Activated CD4-positive, CD25-positive, alpha-beta regulatory T cell treated with anti-CD3 and anti-CD28 coated beads, Interleukin-2, amount 50 U/mL, for 16 hours (primary cell): Measurements from ENCODE around the gene SERPINE2.
A peak's percentile ranks its signal among the peaks of the same experiment; 100 is the strongest.
"Not testable (repeated sequence)": the region's sequence is repeated elsewhere in the genome, so short reads cannot be mapped to it uniquely, and the experiment has no call there.

ENCODE experiments used
- DNase-seq: peaks from one replicate; pipeline ENCODE4 v3.0.0-alpha.2; 2020; ENCODE audit warnings: low read depth, low spot score

Gene SERPINE2

DNA sequence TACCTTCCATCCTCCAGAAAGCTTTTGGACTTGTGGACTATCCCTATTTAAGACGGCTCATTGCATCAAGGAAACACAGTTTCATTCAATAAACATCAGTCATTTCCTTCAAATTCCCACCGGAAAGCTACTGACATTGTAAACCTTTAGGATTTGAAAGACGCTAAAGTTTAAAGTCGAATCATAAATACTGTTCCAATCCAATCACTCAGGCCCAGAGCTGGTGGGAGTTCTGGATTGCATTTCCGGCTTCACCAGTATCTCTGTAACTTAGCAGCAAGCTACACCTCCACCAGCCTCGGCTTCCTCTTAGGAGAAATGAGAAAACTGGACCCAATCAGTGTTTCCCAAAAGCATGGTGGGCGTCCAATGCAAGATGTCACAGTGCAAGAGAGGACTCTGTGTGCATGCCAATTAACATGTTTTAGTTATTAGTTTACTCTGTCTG is 95.5 kb downstream of the SERPINE2 start:
- no peak for DNase-seq

DNA sequence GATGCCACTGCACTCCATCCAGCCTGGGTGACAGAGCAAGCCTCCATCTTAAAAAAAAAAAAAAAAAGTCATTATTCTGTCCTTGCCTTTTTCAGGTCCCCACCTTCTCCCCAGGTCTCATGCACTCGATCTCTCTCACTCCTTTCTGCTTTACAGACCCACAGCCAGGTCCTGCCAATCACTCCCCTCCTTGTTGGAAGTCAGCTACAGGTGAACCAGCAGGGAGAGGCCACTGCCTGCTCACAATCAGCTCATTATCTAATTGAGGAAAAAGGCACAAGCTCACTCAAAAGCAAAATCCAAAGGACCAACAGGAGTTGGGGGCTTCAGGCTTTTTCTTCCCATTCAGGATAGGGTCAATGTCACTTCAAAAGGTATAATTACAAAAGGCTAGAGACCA is 96.0 kb downstream of the SERPINE2 start:
- no peak for DNase-seq

DNA sequence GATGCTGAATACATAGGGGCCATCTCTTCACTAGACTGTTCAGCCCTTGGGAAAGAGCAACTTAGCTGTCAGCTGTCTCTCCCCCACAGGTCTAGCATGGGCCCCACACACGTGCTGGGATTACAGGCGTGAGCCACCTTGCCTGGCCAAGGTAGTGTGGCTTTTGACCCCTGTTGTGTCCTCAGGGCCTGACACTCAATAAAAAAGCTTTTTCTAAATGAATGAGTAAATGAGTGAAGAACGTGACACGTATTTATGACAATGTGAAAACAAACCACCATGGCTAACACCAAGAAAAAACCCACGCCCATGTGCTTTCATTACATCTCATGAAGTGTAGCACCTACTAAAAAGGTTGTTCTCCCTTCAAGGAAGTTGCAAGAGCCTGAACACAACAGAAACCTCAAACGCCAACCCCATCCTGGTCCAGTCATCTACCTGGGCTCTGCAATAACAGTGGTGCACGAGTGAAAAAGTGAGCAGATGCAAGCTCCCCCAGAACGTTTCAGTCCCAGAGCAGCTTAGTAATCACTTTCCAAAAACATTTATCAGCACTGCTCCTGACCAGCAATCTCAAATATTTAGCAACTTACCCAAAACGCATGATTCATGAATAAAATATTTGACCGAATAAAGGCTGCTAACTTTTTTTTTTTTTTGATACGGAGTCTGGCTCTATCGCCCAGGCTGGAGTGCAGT is 97.4 kb downstream of the SERPINE2 start:
- peak; percentile 43 for DNase-seq

DNA sequence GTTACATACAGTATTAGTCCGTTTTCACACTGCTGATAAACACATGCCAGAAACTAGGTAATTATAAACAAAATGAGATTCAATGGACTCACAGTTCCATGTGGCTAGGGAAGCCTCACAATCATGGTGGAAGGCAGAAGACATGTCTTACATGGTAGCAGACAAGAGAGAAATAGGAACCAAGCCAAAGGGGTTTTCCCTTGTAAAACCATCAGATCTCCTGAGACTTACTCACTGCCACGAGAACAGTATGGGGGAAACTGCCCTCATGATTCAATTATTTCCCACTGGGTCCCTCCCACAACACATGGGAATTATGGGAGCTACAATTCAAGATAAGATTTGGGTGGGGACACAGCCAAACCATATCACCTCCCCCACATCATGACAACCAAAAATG is 99.6 kb downstream of the SERPINE2 start:
- DNase-seq: not testable (repeated sequence)

DNA sequence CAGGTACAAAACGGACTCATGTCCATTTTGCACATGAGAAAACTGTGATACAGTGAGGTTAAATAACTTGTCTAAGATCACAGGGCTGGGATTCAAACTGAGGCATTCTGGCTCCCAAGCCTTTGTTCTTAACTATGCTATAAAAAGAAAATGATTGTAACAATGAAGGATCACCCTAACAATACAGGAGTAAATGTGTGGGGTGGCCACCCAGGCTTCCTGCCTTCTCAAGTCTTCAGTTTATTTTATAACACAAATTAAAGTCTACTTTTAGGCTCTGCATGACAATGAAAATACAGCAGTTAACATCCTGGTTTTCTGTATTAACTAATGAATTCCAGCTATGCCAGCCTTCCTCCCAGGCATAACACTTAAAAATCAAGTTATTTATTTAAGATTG is 101.6 kb downstream of the SERPINE2 start:
- DNase-seq: no peak

- DNase-seq: no peak
Measured at GRCh38 chr2:223936862-223937326, 102.2 kb downstream of the SERPINE2 start.

- DNase-seq: no peak
Measured at GRCh38 chr2:223935459-223936125, 103.5 kb downstream of the SERPINE2 start.

DNA sequence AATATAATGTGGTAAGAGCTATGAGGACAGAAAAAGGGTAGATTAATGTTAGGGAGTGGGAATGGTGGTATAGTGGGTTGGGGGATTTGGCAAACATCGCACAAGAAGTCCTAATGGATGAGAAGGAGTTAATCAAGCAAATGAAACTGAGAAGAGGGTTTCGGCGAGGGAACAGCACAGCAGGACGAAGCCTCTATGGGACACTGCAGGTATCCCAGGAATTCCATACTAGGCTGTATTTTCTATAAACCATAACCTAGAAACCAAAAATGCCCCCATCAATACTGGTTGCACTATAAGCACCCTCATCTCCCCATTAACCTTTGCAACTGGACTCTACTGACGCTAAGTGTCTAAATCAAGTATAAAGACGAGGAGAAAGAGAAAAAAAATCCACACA is 104.2 kb downstream of the SERPINE2 start:
- no peak for DNase-seq

GRCh38 chr2:223932816-223933800 is 106.0 kb downstream of the SERPINE2 start:
- no peak for DNase-seq

DNA sequence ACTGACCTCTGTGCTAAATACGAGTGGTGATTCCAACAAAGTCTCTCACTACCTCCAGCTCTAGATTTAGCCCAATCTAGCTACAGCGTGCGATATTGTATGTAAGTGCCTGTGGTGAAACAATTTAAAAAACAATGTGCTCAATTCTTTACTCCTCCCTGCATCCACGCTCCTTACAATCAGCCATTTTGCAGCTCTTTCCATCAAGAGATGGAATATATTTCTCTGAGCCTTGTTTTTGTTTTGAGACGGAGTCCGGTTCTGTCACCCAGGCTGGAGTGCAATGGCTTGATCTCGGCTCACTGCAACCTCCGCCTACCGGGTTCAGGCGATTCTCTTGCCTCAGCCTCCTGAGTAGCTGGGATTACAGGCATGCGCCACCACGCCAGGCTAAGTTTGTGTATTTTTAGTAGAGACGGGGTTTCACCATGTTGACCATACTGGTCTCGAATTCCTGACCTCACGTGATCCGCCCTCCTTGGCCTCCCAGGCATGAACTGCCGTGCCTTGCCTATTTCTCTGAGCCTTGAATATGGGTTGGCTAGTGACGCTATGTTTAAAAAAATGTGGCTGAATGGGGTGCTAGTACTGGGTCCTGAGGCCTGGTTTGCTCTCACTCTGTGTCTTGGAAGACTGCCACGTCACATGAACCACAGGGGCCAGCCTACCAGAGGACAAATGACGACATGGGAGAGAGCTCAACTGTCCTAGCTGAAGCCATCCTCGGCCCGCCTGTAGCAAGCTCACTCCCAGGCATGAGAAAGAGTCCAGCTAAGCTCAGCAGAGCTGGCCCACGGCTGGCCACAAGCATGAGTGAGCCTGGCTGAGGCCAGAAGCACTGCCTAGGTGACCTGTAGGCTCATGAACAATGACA is 108.7 kb downstream of the SERPINE2 start:
- DNase-seq: no peak

- no peak for DNase-seq
Measured at GRCh38 chr2:223929571-223930102, 109.4 kb downstream of the SERPINE2 start.

GRCh38 chr2:223928113-223929006 is 110.7 kb downstream of the SERPINE2 start:
- DNase-seq: no peak

DNA sequence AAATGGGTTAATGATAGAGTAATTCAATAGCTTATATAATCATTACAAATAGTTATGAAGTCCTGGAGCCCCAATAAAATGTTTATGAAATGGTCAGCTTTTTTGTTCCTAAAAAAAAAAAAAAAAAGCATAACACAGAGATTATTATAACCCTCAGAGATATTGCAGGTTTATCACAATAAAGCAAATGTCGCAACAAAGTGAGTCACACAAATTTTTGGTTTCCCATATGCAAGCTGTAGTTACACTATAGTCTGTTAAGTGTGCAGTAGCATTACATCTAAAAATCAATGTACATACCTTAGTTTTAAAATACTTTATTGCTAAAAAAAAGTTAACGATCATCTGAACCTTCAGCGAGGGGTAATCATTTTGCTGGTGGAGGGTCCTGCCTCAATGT is 114.0 kb downstream of the SERPINE2 start:
- DNase-seq: no peak
